Thymus (tissue), 11 donors: ENCODE data around the gene SIM2. TPM values are rescaled to one million over a fixed set of nuclear protein-coding genes. Genes with fewer than 3 reads are reported as not detected.

Source experiments
- DNase-seq, 9 donors: peaks; one replicate each; pipeline ENCODE4 v3.0.0-alpha.2; 2013; ENCODE audit warnings: low spot score in 9 of 9, low read depth in 6 of 9, missing footprints in 1 of 9
- H3K27ac ChIP-seq, 2 donors: one replicate each; pipeline ENCODE4 v1.5.1; 2013; ENCODE audit warnings: control low read depth in 1 of 2, low read depth in 1 of 2, low read length in 1 of 2, mild to moderate bottlenecking in 1 of 2, moderate library complexity in 1 of 2
- H3K27me3 ChIP-seq, 2 donors: one replicate each; pipeline ENCODE4 v1.5.1; 2013; ENCODE audit warnings: low read length in 1 of 2; ENCODE audit not compliant: control insufficient read depth in 2 of 2, insufficient read depth in 1 of 2
- H3K36me3 ChIP-seq, 2 donors: one replicate each; pipeline ENCODE4 v1.5.1; 2013; ENCODE audit warnings: low read length in 1 of 2, mild to moderate bottlenecking in 1 of 2, moderate library complexity in 1 of 2; ENCODE audit not compliant: control insufficient read depth in 2 of 2, insufficient read depth in 2 of 2
- H3K4me1 ChIP-seq, 2 donors: one replicate each; pipeline ENCODE4 v1.5.1; 2013; ENCODE audit warnings: low read length in 2 of 2; ENCODE audit not compliant: control insufficient read depth in 2 of 2, insufficient read depth in 2 of 2
- H3K4me3 ChIP-seq, 2 donors: one replicate each; pipeline ENCODE4 v1.5.1; 2013; ENCODE audit warnings: low read length in 2 of 2, control low read depth in 1 of 2, mild to moderate bottlenecking in 1 of 2
- H3K9me3 ChIP-seq, 2 donors: one replicate each; pipeline ENCODE4 v1.5.1; 2013; ENCODE audit warnings: low read length in 1 of 2, mild to moderate bottlenecking in 1 of 2; ENCODE audit not compliant: control insufficient read depth in 2 of 2, insufficient read depth in 1 of 2
- WGBS: extraction: QIAGEN DNeasy Blood & Tissue Kit; methylation state at CpG from one replicate; pipeline ENCODE4 v1.1.7; 2013; 5-methylcytosine and 5-hydroxymethylcytosine counted together
- polyA plus RNA-seq: library from polyadenylated mRNA; stranded (reverse); fragments of 200-250 nt; gene quantifications from one replicate; pipeline ENCODE4 v1.2.3, GENCODE V29; 2013
- total RNA-seq: library from RNA; stranded (reverse); fragments of 120-200 nt; gene quantifications from one replicate; pipeline ENCODE4 v1.2.4, GENCODE V29; 2013
- donor health status: healthy.

SIM2 gene
- total and polyA plus RNA-seq, 2 donors = 0.07 TPM; not detected in 1

DNA sequence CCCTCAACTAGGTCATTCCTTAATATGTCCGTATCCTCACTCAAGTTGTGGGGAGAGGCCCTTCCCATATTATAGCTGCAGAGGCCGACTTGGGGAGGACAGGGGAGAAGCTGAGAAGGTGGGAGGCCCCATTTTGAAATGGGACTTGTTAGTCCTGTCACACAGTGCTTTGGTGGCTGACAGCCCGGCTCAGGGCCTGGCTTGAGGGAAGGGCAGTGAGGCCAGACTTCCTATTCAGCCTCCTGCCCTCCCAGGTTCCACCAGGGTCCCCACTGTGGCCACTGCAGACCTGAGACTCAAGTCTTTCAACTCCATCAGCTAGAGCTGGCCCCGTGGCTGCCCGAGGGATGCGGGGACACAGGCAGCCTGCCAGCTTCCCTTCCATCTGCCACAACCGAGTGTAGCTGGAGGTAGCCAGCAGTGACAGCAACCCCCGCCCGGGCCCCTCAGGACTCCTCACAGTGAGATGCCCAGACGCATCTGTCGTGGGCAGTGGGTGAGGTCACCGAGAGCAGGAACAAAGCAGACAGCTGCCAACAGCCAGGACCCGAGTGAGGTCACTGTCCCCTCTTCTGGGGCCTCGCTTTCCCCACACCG lies 36.9 kb downstream of the SIM2 start:
- no peaks in the 10 kb centered on the region for H3K36me3 ChIP-seq
- peaks cover 0 to 54% of the 10 kb centered on the region in 2 donors for H3K27me3 ChIP-seq
- no peak overlapping the region for H3K4me3 ChIP-seq
- DNase-seq = no peak
- H3K9me3 ChIP-seq = no peaks in the 10 kb centered on the region
- H3K4me1 ChIP-seq = no peaks in the 10 kb centered on the region
- 89% methylated on average over 15 of the region's 15 CpGs for WGBS
- H3K27ac ChIP-seq = no peak overlapping the region

DNA sequence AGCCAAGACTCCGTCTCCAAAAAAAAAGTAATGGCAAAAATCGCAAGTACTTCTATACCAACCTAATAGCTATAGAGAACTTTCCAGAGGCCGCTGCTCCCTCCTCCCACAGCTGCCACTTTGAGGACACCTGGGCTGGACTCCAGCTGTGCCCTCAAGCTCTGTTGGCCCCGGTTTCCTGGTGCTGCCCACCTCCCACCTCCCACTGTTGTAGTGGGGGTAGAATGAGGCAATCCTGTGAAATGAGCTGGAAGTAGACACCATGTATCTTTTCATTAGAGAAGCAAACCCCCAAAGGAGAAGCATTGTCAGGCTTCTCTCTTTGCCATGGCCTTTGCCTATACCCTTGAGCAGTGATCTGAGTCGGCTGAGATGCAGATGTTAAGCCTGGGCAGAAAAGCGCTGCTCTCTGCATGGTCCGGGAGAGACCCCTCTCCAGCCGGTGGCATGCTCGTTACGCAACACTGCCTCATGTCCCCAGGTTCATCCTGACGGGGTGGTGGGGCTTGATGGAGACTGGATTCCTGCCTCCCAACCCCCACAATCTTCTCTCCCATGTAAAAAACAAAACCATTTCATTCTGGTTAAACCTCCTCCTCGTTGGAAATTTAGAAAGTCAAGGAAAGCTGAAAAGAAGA lies 39.7 kb downstream of the SIM2 start:
- peaks cover 2 to 59% of the 10 kb centered on the region in 2 donors for H3K27me3 ChIP-seq
- H3K36me3 ChIP-seq = no peaks in the 10 kb centered on the region
- H3K4me1 ChIP-seq = no peaks in the 10 kb centered on the region
- no peak for DNase-seq
- H3K4me3 ChIP-seq = no peak overlapping the region
- H3K27ac ChIP-seq = no peak overlapping the region
- WGBS = 74% methylated on average over 12 of the region's 12 CpGs
- no peaks in the 10 kb centered on the region for H3K9me3 ChIP-seq

DNA sequence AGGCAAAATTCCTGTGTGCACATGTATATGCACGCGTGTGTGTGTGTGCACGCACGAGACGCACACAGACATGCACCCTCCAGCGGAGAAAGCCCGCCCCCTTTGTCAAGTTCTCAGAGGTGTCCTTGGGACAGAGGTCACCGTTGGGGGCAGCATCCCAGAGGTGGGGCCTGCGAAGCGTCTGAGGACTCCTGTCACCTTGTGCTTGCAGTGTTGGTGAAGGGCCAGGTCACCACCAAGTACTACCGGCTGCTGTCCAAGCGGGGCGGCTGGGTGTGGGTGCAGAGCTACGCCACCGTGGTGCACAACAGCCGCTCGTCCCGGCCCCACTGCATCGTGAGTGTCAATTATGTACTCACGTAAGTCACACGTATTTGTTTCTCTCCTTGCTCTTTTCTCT lies 42.6 kb downstream of the SIM2 start:
- Histone ChIP-seq H3K4me1 (no peaks in the 10 kb centered on the region), H3K27me3 (peaks cover 17 to 67% of the 10 kb centered on the region in 2 donors), H3K4me3 (no peak overlapping the region), H3K36me3 (no peaks in the 10 kb centered on the region), H3K9me3 (no peaks in the 10 kb centered on the region), H3K27ac (no peak overlapping the region)
- 96% methylated on average over 21 of the region's 21 CpGs for WGBS
- DNase-seq = no peak

DNA sequence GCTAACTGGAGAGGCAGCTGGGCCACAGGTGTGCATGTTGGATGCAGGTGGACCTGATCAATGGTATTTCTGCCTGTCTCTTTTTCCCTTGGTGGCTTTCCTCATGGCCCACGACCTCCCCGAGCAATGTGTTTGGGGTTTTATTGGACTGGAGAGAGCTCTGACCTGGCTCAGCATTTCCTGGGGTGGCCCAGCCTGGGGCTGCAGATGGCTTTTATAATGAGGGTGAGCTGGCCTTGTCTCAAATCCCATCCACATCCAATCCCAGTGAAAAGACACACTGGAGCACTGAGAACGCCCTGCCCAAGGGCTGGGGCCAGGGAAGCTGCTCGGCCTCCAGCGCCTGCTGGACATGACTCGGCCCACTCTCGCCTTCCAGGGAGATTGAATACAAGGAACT lies 44.1 kb downstream of the SIM2 start:
- Histone ChIP-seq H3K36me3 (no peaks in the 10 kb centered on the region), H3K27ac (no peak overlapping the region), H3K4me3 (no peak overlapping the region), H3K4me1 (peaks cover 2 to 4% of the 10 kb centered on the region in 2 donors), H3K9me3 (no peaks in the 10 kb centered on the region), H3K27me3 (peaks cover 32 to 73% of the 10 kb centered on the region in 2 donors)
- 97% methylated on average over 7 of the region's 7 CpGs for WGBS
- DNase-seq = no peak

DNA sequence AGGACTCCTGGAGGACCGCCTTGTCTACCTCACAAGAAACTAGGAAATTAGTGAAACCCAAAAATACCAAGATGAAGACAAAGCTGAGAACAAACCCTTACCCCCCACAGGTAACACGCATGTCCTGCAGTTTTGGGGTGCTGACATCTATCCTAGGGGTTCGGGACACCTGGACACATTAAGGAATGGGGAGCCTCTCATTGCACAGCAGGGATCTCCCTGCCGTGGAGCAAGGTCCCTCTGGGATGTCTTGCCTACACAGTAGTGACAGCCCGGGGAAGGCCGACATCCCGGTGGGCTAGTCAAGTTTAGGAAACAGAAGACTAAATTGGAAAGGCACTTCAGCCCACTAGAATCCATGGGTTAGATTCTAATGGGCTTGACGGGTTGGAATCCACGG lies 44.5 kb downstream of the SIM2 start:
- Histone ChIP-seq H3K9me3 (no peaks in the 10 kb centered on the region), H3K36me3 (no peaks in the 10 kb centered on the region), H3K27me3 (peaks cover 36 to 74% of the 10 kb centered on the region in 2 donors), H3K4me1 (peaks cover 3 to 4% of the 10 kb centered on the region in 2 donors), H3K4me3 (no peak overlapping the region), H3K27ac (no peak overlapping the region)
- no peak for DNase-seq
- WGBS = 97% methylated on average over 9 of the region's 9 CpGs

GRCh38 chr21:36744190-36744559 lies 45.3 kb downstream of the SIM2 start:
- DNase-seq = no peak
- no peak overlapping the region for H3K27ac ChIP-seq
- no peak overlapping the region for H3K4me3 ChIP-seq
- H3K4me1 ChIP-seq = peaks cover 3 to 4% of the 10 kb centered on the region in 2 donors
- 88% methylated on average over 3 of the region's 3 CpGs for WGBS
- H3K36me3 ChIP-seq = no peaks in the 10 kb centered on the region
- H3K9me3 ChIP-seq = no peaks in the 10 kb centered on the region
- peaks cover 44 to 77% of the 10 kb centered on the region in 2 donors for H3K27me3 ChIP-seq

DNA sequence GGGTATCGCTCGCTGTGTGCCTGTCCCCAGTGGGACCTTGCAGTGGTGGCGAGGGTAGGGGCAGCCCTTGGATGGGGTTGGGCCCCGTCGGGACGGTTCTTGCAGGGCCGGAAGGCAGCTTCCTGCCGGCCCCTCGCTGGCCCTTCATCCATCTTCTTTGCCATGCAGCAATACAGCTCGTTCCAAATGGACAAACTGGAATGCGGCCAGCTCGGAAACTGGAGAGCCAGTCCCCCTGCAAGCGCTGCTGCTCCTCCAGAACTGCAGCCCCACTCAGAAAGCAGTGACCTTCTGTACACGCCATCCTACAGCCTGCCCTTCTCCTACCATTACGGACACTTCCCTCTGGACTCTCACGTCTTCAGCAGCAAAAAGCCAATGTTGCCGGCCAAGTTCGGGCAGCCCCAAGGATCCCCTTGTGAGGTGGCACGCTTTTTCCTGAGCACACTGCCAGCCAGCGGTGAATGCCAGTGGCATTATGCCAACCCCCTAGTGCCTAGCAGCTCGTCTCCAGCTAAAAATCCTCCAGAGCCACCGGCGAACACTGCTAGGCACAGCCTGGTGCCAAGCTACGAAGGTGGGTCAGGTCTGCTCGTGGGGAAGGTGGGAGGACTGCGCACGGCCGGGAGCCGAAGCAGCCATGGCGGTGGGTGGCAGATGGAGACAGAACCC lies 45.8 kb downstream of the SIM2 start:
- H3K4me3 ChIP-seq = no peak overlapping the region

DNA sequence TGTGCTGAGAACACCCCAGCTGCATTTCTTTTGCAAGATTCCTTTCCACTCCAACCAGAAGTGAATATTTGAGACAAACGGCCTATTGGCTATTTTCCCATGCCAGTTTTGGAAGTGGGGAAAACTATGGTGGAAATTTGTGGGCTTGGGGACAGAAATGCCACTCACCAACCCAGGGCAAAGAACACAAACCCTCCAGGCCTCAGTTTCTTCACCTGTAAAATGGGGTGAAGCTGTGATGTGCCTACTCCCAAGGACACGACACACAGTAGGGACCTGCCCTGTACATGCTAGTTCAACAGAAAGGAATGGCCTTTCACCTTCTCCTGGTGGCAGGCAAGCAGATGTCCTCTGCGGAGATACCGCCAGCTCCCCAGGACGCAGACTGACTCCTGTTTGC lies 46.5 kb downstream of the SIM2 start:
- Histone ChIP-seq H3K36me3 (no peaks in the 10 kb centered on the region), H3K4me3 (no peak overlapping the region), H3K27me3 (peaks cover 51 to 86% of the 10 kb centered on the region in 2 donors), H3K27ac (no peak overlapping the region), H3K4me1 (peaks cover 3 to 4% of the 10 kb centered on the region in 2 donors), H3K9me3 (no peaks in the 10 kb centered on the region)
- 97% methylated on average over 5 of the region's 5 CpGs for WGBS
- no peak for DNase-seq

More for the DNA sequence above, 45.8 kb downstream of the SIM2 start:
- whole genome bisulfite sequencing = 58% methylated on average over 30 of the region's 30 CpGs
- H3K4me1 ChIP-seq = peaks cover 3 to 4% of the 10 kb centered on the region in 2 donors
- peaks cover 49 to 79% of the 10 kb centered on the region in 2 donors for H3K27me3 ChIP-seq
- H3K9me3 ChIP-seq = no peaks in the 10 kb centered on the region
- H3K27ac ChIP-seq = no peak overlapping the region
- H3K36me3 ChIP-seq = no peaks in the 10 kb centered on the region
- DNase-seq = no peak

- Histone ChIP-seq H3K4me3 (peak overlapping the region in 1 of 2 donors; percentile 32), H3K36me3 (no peaks in the 10 kb centered on the region), H3K9me3 (no peaks in the 10 kb centered on the region), H3K27ac (no peak overlapping the region), H3K27me3 (peaks cover 49 to 81% of the 10 kb centered on the region in 2 donors), H3K4me1 (peaks cover 3 to 4% of the 10 kb centered on the region in 2 donors)
- DNase-seq = no peak
- WGBS = 5% methylated on average over 62 of the region's 62 CpGs
Measured at GRCh38 chr21:36747041-36747814, 48.3 kb downstream of the SIM2 start.
